ENCODE results near the gene OBP2B.

Gene OBP2B

DNA sequence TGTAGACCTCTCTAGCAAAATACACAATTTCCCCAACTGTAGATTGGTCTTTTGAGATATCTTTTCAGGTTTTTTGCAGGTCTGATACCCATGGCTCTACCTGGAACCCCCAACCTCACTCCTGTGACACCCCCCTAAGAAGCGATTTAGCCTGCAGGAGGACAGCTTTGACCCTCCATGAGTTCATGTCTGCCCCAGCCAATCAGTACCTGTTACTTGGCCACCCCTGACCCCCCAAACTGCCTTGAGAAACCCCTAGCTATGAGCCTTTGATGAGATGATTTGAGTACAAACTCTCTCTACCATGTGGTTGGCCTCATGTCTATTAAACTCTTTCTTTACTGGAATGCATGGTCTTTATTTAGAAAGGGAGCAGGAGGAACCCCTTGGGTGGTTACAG, 40.3 kb upstream of the OBP2B start:
- TF ChIP-seq, protein P1, sequence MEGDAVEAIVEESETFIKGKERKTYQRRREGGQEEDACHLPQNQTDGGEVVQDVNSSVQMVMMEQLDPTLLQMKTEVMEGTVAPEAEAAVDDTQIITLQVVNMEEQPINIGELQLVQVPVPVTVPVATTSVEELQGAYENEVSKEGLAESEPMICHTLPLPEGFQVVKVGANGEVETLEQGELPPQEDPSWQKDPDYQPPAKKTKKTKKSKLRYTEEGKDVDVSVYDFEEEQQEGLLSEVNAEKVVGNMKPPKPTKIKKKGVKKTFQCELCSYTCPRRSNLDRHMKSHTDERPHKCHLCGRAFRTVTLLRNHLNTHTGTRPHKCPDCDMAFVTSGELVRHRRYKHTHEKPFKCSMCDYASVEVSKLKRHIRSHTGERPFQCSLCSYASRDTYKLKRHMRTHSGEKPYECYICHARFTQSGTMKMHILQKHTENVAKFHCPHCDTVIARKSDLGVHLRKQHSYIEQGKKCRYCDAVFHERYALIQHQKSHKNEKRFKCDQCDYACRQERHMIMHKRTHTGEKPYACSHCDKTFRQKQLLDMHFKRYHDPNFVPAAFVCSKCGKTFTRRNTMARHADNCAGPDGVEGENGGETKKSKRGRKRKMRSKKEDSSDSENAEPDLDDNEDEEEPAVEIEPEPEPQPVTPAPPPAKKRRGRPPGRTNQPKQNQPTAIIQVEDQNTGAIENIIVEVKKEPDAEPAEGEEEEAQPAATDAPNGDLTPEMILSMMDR (IDR thresholded peaks at IDR 0.05; ENCODE audit: low read depth, low read length) = no peak
- H3K27me3 ChIP-seq = peaks cover 7% of the 10 kb centered on the region
- no peak for DNase-seq

DNA sequence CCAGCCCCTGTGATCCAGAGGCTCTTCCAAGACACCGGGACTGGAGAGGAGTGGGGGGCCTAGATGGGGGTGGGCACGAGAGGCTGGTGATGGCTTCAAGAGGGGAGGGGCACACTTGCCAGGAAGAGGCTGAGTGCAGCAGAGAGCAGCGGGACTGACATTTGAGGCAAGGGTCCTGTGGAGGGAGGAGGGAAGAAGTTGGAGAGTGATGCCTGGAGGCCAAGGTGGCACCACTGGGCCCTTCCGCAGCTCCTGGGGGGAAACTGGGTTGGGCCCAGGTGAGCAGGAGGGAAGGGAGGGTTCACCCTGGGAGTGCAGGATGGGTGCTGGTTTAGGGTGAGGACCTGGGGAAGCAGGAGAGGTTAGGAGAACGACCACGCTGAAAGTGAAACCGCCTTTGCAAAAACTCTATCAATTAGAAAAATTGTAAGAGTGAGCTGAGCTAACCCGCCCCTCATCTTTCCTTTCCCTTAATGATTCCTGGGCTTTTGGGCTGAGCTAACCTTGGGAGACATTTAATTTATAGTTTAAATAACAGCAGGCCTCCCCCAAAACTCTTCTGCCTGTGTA, 39.8 kb upstream of the OBP2B start:
- DNase-seq = no peak
- Histone ChIP-seq H3K4me1 (no peaks in the 10 kb centered on the region), H3K4me3 (ENCODE audit: low read depth, low read length) (no peak overlapping the region), H3K36me3 (no peaks in the 10 kb centered on the region), H3K9me3 (no peaks in the 10 kb centered on the region), H3K27me3 (peaks cover 7% of the 10 kb centered on the region)
- TF ChIP-seq, protein P1 (IDR thresholded peaks at IDR 0.05; ENCODE audit: low read depth, low read length) = no peak

More for the DNA sequence above, 40.3 kb upstream of the OBP2B start:
- Histone ChIP-seq H3K9me3 (no peaks in the 10 kb centered on the region), H3K4me1 (no peaks in the 10 kb centered on the region), H3K4me3 (ENCODE audit: low read depth, low read length) (no peak overlapping the region), H3K36me3 (no peaks in the 10 kb centered on the region)

DNA sequence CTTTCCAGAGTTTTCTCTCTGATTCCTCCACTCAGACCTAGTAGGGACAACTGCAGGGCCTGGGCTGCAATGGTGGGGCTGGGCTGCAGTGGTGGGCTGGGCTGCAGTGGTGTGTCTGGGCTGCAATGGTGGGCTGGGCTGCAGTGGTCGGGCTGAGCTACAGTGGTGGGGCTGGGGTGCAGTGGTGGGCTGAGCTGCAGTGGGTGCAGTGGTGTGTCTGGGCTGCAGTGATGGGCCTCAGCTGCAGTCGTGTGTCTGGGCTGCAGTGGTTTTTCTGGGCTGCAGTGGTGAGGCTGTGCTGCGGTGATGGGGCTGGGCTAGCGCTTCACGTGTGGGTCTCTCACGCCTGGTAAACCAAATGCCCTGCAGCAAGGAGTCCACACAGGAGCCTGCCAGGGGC, 38.6 kb upstream of the OBP2B start:
- DNase-seq = no peak
- no peak overlapping the region for H3K4me3 ChIP-seq (ENCODE audit: low read depth, low read length)
- no peaks in the 10 kb centered on the region for H3K36me3 ChIP-seq
- H3K4me1 ChIP-seq = no peaks in the 10 kb centered on the region
- no peaks in the 10 kb centered on the region for H3K9me3 ChIP-seq
- H3K27me3 ChIP-seq = peaks cover 7% of the 10 kb centered on the region
- TF ChIP-seq, protein P1 (IDR thresholded peaks at IDR 0.05; ENCODE audit: low read depth, low read length) = no peak

DNA sequence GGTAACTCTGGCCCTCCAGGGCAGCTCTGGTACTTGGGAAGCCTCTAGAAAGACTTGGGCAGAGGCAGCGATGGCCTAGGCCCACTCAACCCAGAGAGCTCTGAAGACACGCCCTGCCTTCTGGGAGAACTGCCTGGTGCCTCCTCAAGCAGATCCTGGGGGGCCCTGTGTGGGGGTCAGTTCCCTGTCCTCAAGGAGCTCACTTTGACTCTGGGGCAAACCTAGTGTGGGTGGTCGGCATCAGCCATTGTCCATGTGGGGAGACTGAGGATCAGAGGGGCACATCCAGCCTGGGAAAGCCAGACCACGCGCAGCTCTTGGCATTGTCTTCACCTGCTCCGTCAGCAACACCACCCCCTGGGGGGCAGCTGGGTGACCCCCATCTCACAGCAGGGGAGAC, 37.9 kb upstream of the OBP2B start:
- Histone ChIP-seq H3K36me3 (no peaks in the 10 kb centered on the region), H3K9me3 (no peaks in the 10 kb centered on the region), H3K4me3 (ENCODE audit: low read depth, low read length) (no peak overlapping the region), H3K4me1 (no peaks in the 10 kb centered on the region), H3K27me3 (peaks cover 7% of the 10 kb centered on the region)
- no peak for DNase-seq
- TF ChIP-seq, protein P1 (IDR thresholded peaks at IDR 0.05; ENCODE audit: low read depth, low read length) = no peak

DNA sequence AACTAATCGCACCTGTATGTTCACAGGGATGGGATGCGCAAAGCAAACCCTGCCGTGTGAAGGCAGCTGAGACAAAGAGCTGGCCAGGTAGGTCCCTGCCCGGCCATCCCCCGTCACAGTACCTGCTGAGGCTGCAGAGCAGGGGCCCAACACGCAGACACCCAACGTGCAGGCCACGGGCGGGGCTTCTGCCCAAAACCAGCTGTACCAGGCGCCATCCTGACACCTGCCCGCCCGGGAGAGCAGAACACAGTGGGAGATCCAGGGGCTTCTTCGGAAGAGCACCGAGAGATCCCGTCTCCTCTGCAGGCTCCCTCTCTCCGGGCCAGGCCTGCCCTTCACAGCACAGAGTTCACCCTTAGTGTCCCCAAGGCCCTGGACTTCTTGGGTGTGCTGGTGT, 37.5 kb upstream of the OBP2B start:
- H3K9me3 ChIP-seq = no peaks in the 10 kb centered on the region
- no peaks in the 10 kb centered on the region for H3K36me3 ChIP-seq
- DNase-seq = no peak
- H3K4me3 ChIP-seq (ENCODE audit: low read depth, low read length) = no peak overlapping the region
- H3K27me3 ChIP-seq = peaks cover 7% of the 10 kb centered on the region
- no peaks in the 10 kb centered on the region for H3K4me1 ChIP-seq
- TF ChIP-seq, protein P1 (IDR thresholded peaks at IDR 0.05; ENCODE audit: low read depth, low read length) = no peak

DNA sequence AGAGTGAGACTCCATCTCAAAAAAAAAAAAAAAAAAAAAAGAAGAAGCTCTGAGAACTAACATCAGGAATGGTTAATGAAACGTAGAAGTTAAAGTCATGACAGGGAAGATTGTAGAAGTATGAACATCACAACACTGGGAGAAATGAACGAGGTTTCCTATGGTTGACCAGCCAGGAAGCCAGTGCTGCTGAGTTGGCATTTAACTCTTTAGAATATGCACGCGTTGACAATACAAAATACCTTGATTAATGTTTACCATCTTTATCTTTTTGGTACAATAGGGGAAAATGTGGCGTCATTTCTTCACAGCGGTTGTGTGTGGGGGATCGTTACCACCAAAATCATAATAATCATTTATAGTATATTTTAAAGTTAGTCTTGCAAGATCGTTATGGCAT, 33.9 kb upstream of the OBP2B start:
- H3K9me3 ChIP-seq = no peaks in the 10 kb centered on the region
- DNase-seq = no peak
- no peaks in the 10 kb centered on the region for H3K36me3 ChIP-seq
- TF ChIP-seq, protein P1 (IDR thresholded peaks at IDR 0.05; ENCODE audit: low read depth, low read length) = no peak
- H3K27me3 ChIP-seq = no peaks in the 10 kb centered on the region
- no peak overlapping the region for H3K4me3 ChIP-seq (ENCODE audit: low read depth, low read length)
- H3K4me1 ChIP-seq = no peaks in the 10 kb centered on the region

Measured in BE2C (cell line).